Neural crest cell (in vitro differentiated cells): ENCODE data around the gene SREBF2. TPM values are rescaled to one million over a fixed set of nuclear protein-coding genes. Genes with fewer than 3 reads are reported as not detected.

Experiments
- DNase-seq: peaks from one replicate; pipeline ENCODE4 v3.0.0; 2021; ENCODE audit warnings: low read depth, mixed read lengths, low spot score
- H3K27ac Mint-ChIP-seq: one replicate; pipeline ENCODE4 v1.8.0; 2021; ENCODE audit warnings: mild to moderate bottlenecking, mixed read lengths; ENCODE audit not compliant: unreplicated experiment
- H3K27me3 Mint-ChIP-seq: 2 replicates; pipeline ENCODE4 v1.8.0; 2021; ENCODE audit warnings: low read depth, mild to moderate bottlenecking, mixed read lengths
- H3K36me3 Mint-ChIP-seq: 2 replicates; pipeline ENCODE4 v1.8.0; 2021; ENCODE audit warnings: low read depth, mild to moderate bottlenecking, mixed read lengths
- H3K4me1 Mint-ChIP-seq: 2 replicates; pipeline ENCODE4 v1.8.0; 2021; ENCODE audit warnings: mixed read lengths
- H3K4me3 Mint-ChIP-seq: one replicate; pipeline ENCODE4 v1.8.0; 2021; ENCODE audit warnings: mild to moderate bottlenecking, mixed read lengths
- H3K9me3 Mint-ChIP-seq: 2 replicates; pipeline ENCODE4 v1.8.0; 2021; ENCODE audit warnings: mixed read lengths
- total RNA-seq: library from RNA; stranded (reverse); gene quantifications from 2 replicates; pipeline ENCODE4 v1.2.1, GENCODE V29; 2021
- TF ChIP-seq, protein P1 (sequence below): fragments of 200-600 bp; sonication (generic); conservative IDR thresholded peaks from 2 replicates; pipeline ENCODE4 v1.5.0; 2021; ENCODE audit warnings: antibody characterized with exemption, mild to moderate bottlenecking

The SREBF2 gene
- total RNA-seq, 1 donor from 2014 or later = 209 TPM

DNA sequence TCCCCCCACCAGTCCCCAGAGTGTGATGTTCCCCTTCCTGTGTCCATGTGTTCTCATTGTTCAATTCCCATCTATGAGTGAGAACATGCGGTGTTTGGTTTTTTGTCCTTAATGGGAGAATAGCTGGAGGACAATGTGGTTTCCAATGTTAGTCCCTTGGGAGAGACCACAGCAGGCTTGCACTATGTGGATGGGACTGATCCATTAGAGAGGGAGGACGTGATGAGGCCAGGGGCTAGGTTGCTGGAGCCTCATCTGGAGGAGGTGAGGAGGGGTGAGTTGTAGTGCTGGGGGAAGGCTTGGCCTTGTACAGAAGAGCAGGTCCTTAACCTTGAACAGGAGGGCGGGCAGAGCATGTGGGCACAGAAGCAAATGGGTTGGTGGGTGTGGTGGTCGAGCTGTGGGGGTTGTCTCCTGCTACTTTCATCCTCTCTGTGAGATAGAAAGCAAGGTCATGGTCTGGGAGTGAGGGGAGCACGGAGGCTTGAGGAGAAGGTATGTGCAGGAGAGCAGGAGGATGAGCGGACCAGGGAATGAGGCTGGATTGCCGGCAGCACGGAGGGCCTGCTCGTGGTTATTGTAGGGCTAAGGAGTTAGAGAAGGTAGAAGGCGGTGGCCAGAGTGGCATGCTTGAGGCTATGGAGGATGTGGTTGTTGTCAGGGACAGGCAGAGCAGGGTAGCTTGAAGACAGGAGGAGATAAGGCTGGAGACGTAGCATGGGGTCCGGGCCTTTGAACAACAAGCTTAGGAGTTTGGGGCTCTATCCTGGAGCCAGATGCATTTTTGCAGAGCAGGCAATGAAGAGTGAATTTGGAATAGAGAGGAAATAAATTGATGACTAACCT, 11.2 kb upstream of the SREBF2 start:
- peaks cover 41% of the 10 kb centered on the region for H3K4me1 Mint-ChIP-seq
- H3K27ac Mint-ChIP-seq = peak overlapping the region; percentile 22
- no peaks in the 10 kb centered on the region for H3K27me3 Mint-ChIP-seq
- DNase-seq = no peak
- no peak overlapping the region for H3K4me3 Mint-ChIP-seq
- peaks cover 16% of the 10 kb centered on the region for H3K36me3 Mint-ChIP-seq
- no peaks in the 10 kb centered on the region for H3K9me3 Mint-ChIP-seq
- TF ChIP-seq, protein P1, sequence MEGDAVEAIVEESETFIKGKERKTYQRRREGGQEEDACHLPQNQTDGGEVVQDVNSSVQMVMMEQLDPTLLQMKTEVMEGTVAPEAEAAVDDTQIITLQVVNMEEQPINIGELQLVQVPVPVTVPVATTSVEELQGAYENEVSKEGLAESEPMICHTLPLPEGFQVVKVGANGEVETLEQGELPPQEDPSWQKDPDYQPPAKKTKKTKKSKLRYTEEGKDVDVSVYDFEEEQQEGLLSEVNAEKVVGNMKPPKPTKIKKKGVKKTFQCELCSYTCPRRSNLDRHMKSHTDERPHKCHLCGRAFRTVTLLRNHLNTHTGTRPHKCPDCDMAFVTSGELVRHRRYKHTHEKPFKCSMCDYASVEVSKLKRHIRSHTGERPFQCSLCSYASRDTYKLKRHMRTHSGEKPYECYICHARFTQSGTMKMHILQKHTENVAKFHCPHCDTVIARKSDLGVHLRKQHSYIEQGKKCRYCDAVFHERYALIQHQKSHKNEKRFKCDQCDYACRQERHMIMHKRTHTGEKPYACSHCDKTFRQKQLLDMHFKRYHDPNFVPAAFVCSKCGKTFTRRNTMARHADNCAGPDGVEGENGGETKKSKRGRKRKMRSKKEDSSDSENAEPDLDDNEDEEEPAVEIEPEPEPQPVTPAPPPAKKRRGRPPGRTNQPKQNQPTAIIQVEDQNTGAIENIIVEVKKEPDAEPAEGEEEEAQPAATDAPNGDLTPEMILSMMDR = no peak

DNA sequence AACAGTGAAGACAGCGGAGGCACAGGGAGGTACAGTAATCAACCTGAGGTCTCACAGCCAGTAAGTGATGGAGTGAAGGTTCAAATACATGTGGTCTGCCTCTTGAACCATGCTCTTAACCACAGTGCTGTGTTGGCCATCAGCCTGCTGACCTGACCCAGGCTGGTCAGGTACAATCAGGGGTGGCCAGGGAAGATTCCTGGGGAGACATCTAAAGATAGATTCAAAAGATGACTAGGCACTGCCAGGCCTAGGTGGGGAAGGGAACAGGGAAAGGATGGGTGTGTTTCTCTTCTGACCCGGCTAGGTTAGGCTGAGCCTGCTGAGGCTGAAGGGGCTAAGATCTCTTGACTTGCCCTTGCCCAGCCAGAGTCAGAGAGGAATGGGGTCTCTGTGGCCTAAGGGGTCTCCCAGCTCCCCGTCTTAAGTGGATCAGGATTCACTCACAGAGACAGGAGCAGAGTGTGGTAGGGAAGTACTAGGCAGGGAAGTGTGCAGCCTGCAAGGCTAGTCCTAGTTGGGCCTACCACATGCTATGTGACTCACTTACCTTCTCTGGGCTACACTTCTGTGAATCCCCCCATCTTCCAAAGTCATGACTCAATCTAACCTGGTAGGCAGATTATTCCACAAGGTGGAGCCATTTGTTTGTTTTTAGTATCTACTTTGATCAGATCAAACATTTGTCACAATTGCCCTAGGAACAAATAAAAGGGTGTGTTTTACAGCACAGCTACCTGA, 10.4 kb upstream of the SREBF2 start:
- no peak for DNase-seq
- TF ChIP-seq, protein P1 = peak; percentile 67
- Mint-ChIP-seq H3K4me3 (no peak overlapping the region), H3K36me3 (peaks cover 16% of the 10 kb centered on the region), H3K27me3 (no peaks in the 10 kb centered on the region), H3K4me1 (peaks cover 48% of the 10 kb centered on the region), H3K27ac (peak overlapping the region; percentile 22), H3K9me3 (no peaks in the 10 kb centered on the region)

DNA sequence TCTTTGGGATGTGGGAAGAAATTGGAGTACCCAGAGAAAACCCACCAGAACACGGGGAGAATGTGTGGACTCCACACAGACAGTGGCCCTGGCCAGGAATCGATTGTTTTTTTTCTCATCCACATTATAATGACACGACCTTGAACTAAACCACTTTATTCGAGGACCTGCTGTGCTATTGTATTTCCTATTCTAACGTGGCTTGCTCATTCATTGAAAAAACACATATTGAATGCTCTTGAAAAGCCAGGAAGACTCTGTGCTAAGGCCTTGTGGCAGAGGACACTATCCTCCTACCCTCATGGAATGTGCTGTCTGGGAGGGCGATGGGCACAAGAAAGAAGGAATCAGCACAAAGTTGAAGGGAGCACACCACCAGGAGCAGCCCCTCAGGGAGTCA, 9.1 kb upstream of the SREBF2 start:
- peak overlapping the region; percentile 79 for H3K27ac Mint-ChIP-seq
- peak overlapping the region; percentile 42 for H3K4me3 Mint-ChIP-seq
- H3K27me3 Mint-ChIP-seq = no peaks in the 10 kb centered on the region
- no peaks in the 10 kb centered on the region for H3K9me3 Mint-ChIP-seq
- TF ChIP-seq, protein P1 = no peak
- DNase-seq = no peak
- peaks cover 18% of the 10 kb centered on the region for H3K36me3 Mint-ChIP-seq
- peaks cover 59% of the 10 kb centered on the region for H3K4me1 Mint-ChIP-seq

DNA sequence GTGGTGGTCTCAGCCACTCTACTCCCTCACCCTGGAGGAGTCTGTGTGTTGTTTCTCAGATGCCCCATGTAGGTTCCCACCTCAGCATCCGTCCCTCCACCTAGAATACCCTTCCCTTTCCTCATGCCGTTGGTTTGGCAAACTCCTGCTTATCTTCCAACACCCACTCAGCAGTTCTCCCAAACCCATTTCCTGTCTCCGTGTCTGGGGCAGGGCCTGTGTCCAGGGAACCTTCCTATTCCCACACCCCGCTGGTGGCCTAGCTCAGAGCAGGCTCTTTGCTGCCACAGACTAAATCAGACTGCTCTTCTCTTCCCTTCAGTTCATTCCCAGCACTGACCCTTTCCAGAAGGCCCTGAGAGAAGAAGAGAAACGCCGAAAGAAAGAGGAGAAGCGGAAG, 7.5 kb upstream of the SREBF2 start:
- Mint-ChIP-seq H3K27me3 (no peaks in the 10 kb centered on the region), H3K4me1 (peaks cover 65% of the 10 kb centered on the region), H3K27ac (peak overlapping the region; percentile 13)

DNA sequence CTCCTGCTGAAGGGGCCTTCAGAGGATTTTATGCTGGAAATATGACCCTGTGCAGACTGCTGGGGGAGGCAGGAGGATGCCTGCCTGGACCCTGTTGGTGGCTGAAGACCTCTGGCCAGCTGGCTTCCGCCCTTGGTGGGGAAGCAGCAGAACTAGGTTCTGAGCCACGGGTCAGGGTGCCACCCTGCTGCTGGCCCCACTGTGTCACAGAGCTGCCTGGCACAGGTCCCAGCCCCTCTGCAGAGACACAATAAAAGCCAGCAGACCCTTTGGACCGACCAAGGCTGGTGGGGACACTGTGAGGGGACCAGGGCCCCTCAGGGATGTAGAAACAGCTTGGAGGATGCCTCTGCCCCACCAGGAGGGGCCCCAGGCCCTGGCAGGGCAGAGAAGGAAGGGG, 6.9 kb upstream of the SREBF2 start:
- peaks cover 15% of the 10 kb centered on the region for H3K36me3 Mint-ChIP-seq
- TF ChIP-seq, protein P1 = no peak
- H3K4me3 Mint-ChIP-seq = no peak overlapping the region
- no peak overlapping the region for H3K27ac Mint-ChIP-seq
- no peaks in the 10 kb centered on the region for H3K27me3 Mint-ChIP-seq
- DNase-seq = no peak
- no peaks in the 10 kb centered on the region for H3K9me3 Mint-ChIP-seq
- H3K4me1 Mint-ChIP-seq = peaks cover 58% of the 10 kb centered on the region

More for the DNA sequence above, 7.5 kb upstream of the SREBF2 start:
- Mint-ChIP-seq H3K36me3 (peaks cover 17% of the 10 kb centered on the region), H3K4me3 (no peak overlapping the region), H3K9me3 (no peaks in the 10 kb centered on the region)
- TF ChIP-seq, protein P1 = no peak
- DNase-seq = no peak
